Nephron (organoid): ENCODE data around the gene C4BPB.

ENCODE experiments used
- H3K27ac Mint-ChIP-seq, 3 experiments: 2 replicates each; pipeline ENCODE4 v1.8.0; 2020; ENCODE audit warnings: mixed read lengths in 3 of 3, mild to moderate bottlenecking in 2 of 3, moderate library complexity in 1 of 3
- H3K27me3 Mint-ChIP-seq: 2 replicates; pipeline ENCODE4 v1.8.0; 2021; ENCODE audit warnings: low read depth, mild to moderate bottlenecking, moderate library complexity, mixed read lengths
- H3K36me3 Mint-ChIP-seq: 2 replicates; pipeline ENCODE4 v1.8.0; 2020; ENCODE audit warnings: low read depth, mixed read lengths
- H3K4me1 Mint-ChIP-seq: 2 replicates; pipeline ENCODE4 v1.8.0; 2020; ENCODE audit warnings: mixed read lengths
- H3K4me3 Mint-ChIP-seq, 3 experiments: 2 replicates each; pipeline ENCODE4 v1.8.0; 2020; ENCODE audit warnings: mild to moderate bottlenecking in 3 of 3, mixed read lengths in 3 of 3, moderate library complexity in 2 of 3
- H3K9me3 Mint-ChIP-seq: 2 replicates; pipeline ENCODE4 v1.8.0; 2020; ENCODE audit warnings: mixed read lengths
- CTCF ChIP-seq, 3 experiments: fragments of 200-600 bp; sonication (generic); IDR thresholded peaks; one replicate each; pipeline ENCODE4 v1.5.0; 2021; ENCODE audit warnings: antibody characterized with exemption in 3 of 3; ENCODE audit not compliant: unreplicated experiment in 3 of 3

C4BPB gene

GRCh38 chr1:207076181-207076955 is 12.3 kb upstream of the C4BPB start:
- H3K4me3 Mint-ChIP-seq, result no peak overlapping the region
- peaks cover 8% of the 10 kb centered on the region for H3K27me3 Mint-ChIP-seq
- H3K4me1 Mint-ChIP-seq, result no peaks in the 10 kb centered on the region
- H3K27ac Mint-ChIP-seq, result no peak overlapping the region
- no peak for TF ChIP-seq CTCF (IDR thresholded peaks at IDR 0.05; ENCODE audit: unreplicated experiment in 3 of 3)
- peaks cover 4% of the 10 kb centered on the region for H3K36me3 Mint-ChIP-seq
- no peaks in the 10 kb centered on the region for H3K9me3 Mint-ChIP-seq

GRCh38 chr1:207077012-207077411 is 11.6 kb upstream of the C4BPB start:
- H3K36me3 Mint-ChIP-seq, result peaks cover under 1% of the 10 kb centered on the region
- H3K27ac Mint-ChIP-seq, result no peak overlapping the region
- no peaks in the 10 kb centered on the region for H3K9me3 Mint-ChIP-seq
- no peaks in the 10 kb centered on the region for H3K4me1 Mint-ChIP-seq
- no peak for TF ChIP-seq CTCF (IDR thresholded peaks at IDR 0.05; ENCODE audit: unreplicated experiment in 3 of 3)
- peaks cover 8% of the 10 kb centered on the region for H3K27me3 Mint-ChIP-seq
- no peak overlapping the region for H3K4me3 Mint-ChIP-seq

GRCh38 chr1:207077470-207078377 is 10.9 kb upstream of the C4BPB start:
- no peak overlapping the region for H3K4me3 Mint-ChIP-seq
- TF ChIP-seq CTCF (IDR thresholded peaks at IDR 0.05; ENCODE audit: unreplicated experiment in 3 of 3), result peak; percentile 88 to 92 (median 88)
- H3K4me1 Mint-ChIP-seq, result no peaks in the 10 kb centered on the region
- no peaks in the 10 kb centered on the region for H3K36me3 Mint-ChIP-seq
- no peak overlapping the region for H3K27ac Mint-ChIP-seq
- no peaks in the 10 kb centered on the region for H3K9me3 Mint-ChIP-seq
- H3K27me3 Mint-ChIP-seq, result peaks cover 5% of the 10 kb centered on the region

- Mint-ChIP-seq H3K4me3 (no peak overlapping the region), H3K36me3 (no peaks in the 10 kb centered on the region), H3K4me1 (no peaks in the 10 kb centered on the region), H3K27me3 (no peaks in the 10 kb centered on the region), H3K9me3 (no peaks in the 10 kb centered on the region), H3K27ac (no peak overlapping the region)
- TF ChIP-seq CTCF (IDR thresholded peaks at IDR 0.05; ENCODE audit: unreplicated experiment in 3 of 3), result no peak
These were observed 10.0 kb upstream of the C4BPB start for GRCh38 chr1:207078578-207079132.

- H3K9me3 Mint-ChIP-seq, result no peaks in the 10 kb centered on the region
- no peak for TF ChIP-seq CTCF (IDR thresholded peaks at IDR 0.05; ENCODE audit: unreplicated experiment in 3 of 3)
- H3K4me3 Mint-ChIP-seq, result no peak overlapping the region
- H3K4me1 Mint-ChIP-seq, result peaks cover 5% of the 10 kb centered on the region
- peaks cover 4% of the 10 kb centered on the region for H3K27me3 Mint-ChIP-seq
- H3K27ac Mint-ChIP-seq, result no peak overlapping the region
- H3K36me3 Mint-ChIP-seq, result no peaks in the 10 kb centered on the region
These were observed 8.9 kb upstream of the C4BPB start for GRCh38 chr1:207079706-207080241.
